K562 (cell line): ENCODE measurements around the gene CNOT2. TPM values are rescaled to one million over a fixed set of nuclear protein-coding genes. Genes with fewer than 3 reads are reported as not detected.

Source experiments
- ATAC-seq: fragments of 200-7000 bp; cut with Tn5 transposase; 3 replicates; pipeline ENCODE4 v1.9.1; 2020; ENCODE audit warnings: moderate library complexity
- BruUV-seq: library from RNA; stranded (reverse); fragments of 400-500 nt; replicated peaks from 2 replicates; lab custom pipeline; 2021; lab: Mats Ljungman, UMichigan
- CTCF ChIA-PET: fragments of 300-600 bp; formaldehyde crosslinking; extraction: SDS; loops from one replicate; lab custom pipeline; 2021; ENCODE audit warnings: low intra/inter-chr PET ratio; lab: Yijun Ruan, JAX
- POLR2A ChIA-PET: fragments of 300-600, 350-650 bp; sonication (Branson Sonifier 250); formaldehyde crosslinking; extraction: SDS; loops from one replicate; lab custom pipeline; 2021; ENCODE audit warnings: antibody characterized with exemption, inconsistent platforms; lab: Yijun Ruan, JAX
- DNase-seq, 4 experiments: peaks; one replicate each; pipeline versions ENCODE4 v3.0.0 to v3.0.0-alpha.2; 2011 to 2018; ENCODE audit warnings: low spot score in 3 of 4, mixed read lengths in 3 of 4; ENCODE audit errors: extremely low read depth in 1 of 4
- FAIRE-seq: peaks from 2 replicates; lab custom pipeline; 2011; peaks lifted over from hg19 to GRCh38; lab: Jason Lieb, UNC
- H2AFZ ChIP-seq: 2 replicates; pipeline ENCODE4 v1.6.0; 2011; ENCODE audit warnings: low read depth, low read length, control low read depth, inconsistent platforms
- H3K27ac ChIP-seq: fragments of 200-600 bp; 3 replicates; pipeline ENCODE4 v1.8.0; 2011; ENCODE audit warnings: low read depth, mild to moderate bottlenecking, control low read depth, inconsistent platforms, low read length, moderate library complexity, mixed read lengths; ENCODE audit errors: extremely low read depth
- H3K27me3 ChIP-seq, 2 experiments: fragments of 300-600 bp in 1 of 2; 2 replicates in 1 of 2; 3 replicates in 1 of 2; pipeline versions ENCODE4 v1.6.0 to v1.8.0; 2011; ENCODE audit warnings: inconsistent platforms in 2 of 2, low read length in 2 of 2, mild to moderate bottlenecking in 1 of 2, mixed read lengths in 1 of 2, moderate library complexity in 1 of 2; ENCODE audit not compliant: control insufficient read depth in 2 of 2, insufficient read depth in 2 of 2
- H3K36me3 ChIP-seq: fragments of 300-600 bp; 3 replicates; pipeline ENCODE4 v1.8.0; 2011; ENCODE audit warnings: mild to moderate bottlenecking, low read length, inconsistent platforms; ENCODE audit not compliant: control insufficient read depth, insufficient read depth
- H3K4me1 ChIP-seq, 2 experiments: fragments of 200-600 bp in 1 of 2; replicated peaks in 1 of 2; 2 replicates in 1 of 2; 3 replicates in 1 of 2; pipeline versions ENCODE4 v1.5.1 to v1.8.0; 2011; ENCODE audit warnings: inconsistent platforms in 2 of 2, low read length in 2 of 2, mild to moderate bottlenecking in 1 of 2, mixed read lengths in 1 of 2, moderate library complexity in 1 of 2; ENCODE audit not compliant: control insufficient read depth in 2 of 2, insufficient read depth in 2 of 2
- H3K4me2 ChIP-seq: 2 replicates; pipeline ENCODE4 v1.6.1; 2011; ENCODE audit warnings: low read length, control low read depth, inconsistent platforms, mixed read lengths; ENCODE audit not compliant: insufficient read depth
- H3K4me3 ChIP-seq: fragments of 200-600 bp; sonication (generic), shearing (Covaris generic); 2 replicates; pipeline ENCODE4 v1.5.1; 2016; ENCODE audit warnings: control low read depth, inconsistent platforms
- H3K79me2 ChIP-seq: fragments of 200-600 bp; 3 replicates; pipeline ENCODE4 v1.8.0; 2011; ENCODE audit warnings: low read length, inconsistent platforms; ENCODE audit not compliant: control insufficient read depth, insufficient read depth
- H3K9ac ChIP-seq, 2 experiments: 2 replicates each; pipeline versions ENCODE4 v1.6.0 to v1.6.1; 2011; ENCODE audit warnings: low read depth in 2 of 2, low read length in 2 of 2, control low read depth in 1 of 2, inconsistent platforms in 1 of 2, mild to moderate bottlenecking in 1 of 2, mixed read lengths in 1 of 2; ENCODE audit not compliant: insufficient read depth in 1 of 2
- H3K9me1 ChIP-seq: one replicate; pipeline ENCODE4 v1.6.0; 2011; ENCODE audit warnings: inconsistent platforms, mild to moderate bottlenecking, low read length, moderate library complexity; ENCODE audit not compliant: control insufficient read depth, insufficient read depth
- H3K9me3 ChIP-seq: replicated peaks from 2 replicates; pipeline ENCODE4 v1.5.1; 2011; ENCODE audit warnings: low read depth, low read length, inconsistent platforms; ENCODE audit not compliant: control insufficient read depth, insufficient read depth
- H4K20me1 ChIP-seq: replicated peaks from 2 replicates; pipeline ENCODE4 v1.6.1; 2011; ENCODE audit warnings: low read length, inconsistent platforms, mixed read lengths; ENCODE audit not compliant: control insufficient read depth, insufficient read depth
- BDP1 ChIP-seq: IDR thresholded peaks from 3 replicates; pipeline ENCODE4 v1.6.1; 2011; ENCODE audit not compliant: insufficient read length, insufficient read depth
- E2F3 ChIP-seq: fragments of 250-450 bp; sonication (Bioruptor Pico); IDR thresholded peaks from 2 replicates; pipeline ENCODE4 v1.4.0; 2020; ENCODE audit warnings: mild to moderate bottlenecking
- FOSL1 ChIP-seq: fragments of 200-800 bp; sonication (Bioruptor generic); conservative IDR thresholded peaks from 2 replicates; pipeline ENCODE4 v1.6.1; 2016; ENCODE audit warnings: missing genetic modification characterization, missing compliant biosample characterization
- PTBP1 ChIP-seq: fragments of 200-400 bp; formaldehyde crosslinking; IDR thresholded peaks from 2 replicates; pipeline ENCODE4 v1.6.1; 2017; ENCODE audit warnings: low read depth, low read length
- RNF2 ChIP-seq: sonication (generic); IDR thresholded peaks from 2 replicates; pipeline ENCODE4 v1.6.1; 2016
- SMAD1 ChIP-seq: fragments of 150-350 bp; IDR thresholded peaks from 2 replicates; pipeline ENCODE4 v1.6.1; 2014; ENCODE audit warnings: low read length, low read depth; ENCODE audit not compliant: partially characterized antibody
- TSC22D4 ChIP-seq: fragments of 450-650 bp; IDR thresholded peaks from 2 replicates; pipeline ENCODE4 v1.6.1; 2016; ENCODE audit warnings: missing genetic modification characterization, missing biosample characterization, control low read depth
- ZNF143 ChIP-seq: sonication (generic); formaldehyde crosslinking; IDR thresholded peaks from 2 replicates; pipeline ENCODE4 v1.9.0; 2022; ENCODE audit warnings: mild to moderate bottlenecking, missing genetic modification reagents
- ZNF282 ChIP-seq: sonication (generic); formaldehyde crosslinking; IDR thresholded peaks from 2 replicates; pipeline ENCODE4 v1.8.1; 2023; ENCODE audit warnings: missing genetic modification reagents
- ZNF507 ChIP-seq: conservative IDR thresholded peaks from 2 replicates; pipeline ENCODE4 v1.6.1; 2017; ENCODE audit warnings: missing genetic modification characterization, missing compliant biosample characterization
- WGBS: fragments of 100-300 bp; shearing (Covaris generic); methylation state at CpG from one replicate; pipeline ENCODE4 v1.1.6; 2016; ENCODE audit warnings: low coverage, mixed read lengths; ENCODE audit not compliant: insufficient coverage; ENCODE audit errors: missing lambda C conversion rate; 5-methylcytosine and 5-hydroxymethylcytosine counted together
- in situ Hi-C: fragments of 300-500 bp; cut with MboI; formaldehyde crosslinking; loops from 4 replicates; pipeline ENCODE4 v1.15.0; 2018; ENCODE audit warnings: inconsistent platforms, mixed read lengths
- intact Hi-C: fragments of 100-400 bp; cut with micrococcal nuclease; formaldehyde crosslinking; loops from 2 replicates; pipeline ENCODE4 v1.14.2; 2022
- polyA plus RNA-seq, 8 experiments: library from polyadenylated mRNA; depleted of rRNA in 4 of 8; stranded (reverse) in 5 of 8; unstranded in 3 of 8; fragments of >200 nt; fragmentation: Nextera tagmentation in 2 of 8; fragmentation: Illumina TruSeq in 1 of 8; extraction: Ambion mirVana in 2 of 8; extraction: Trizol in 1 of 8; gene quantifications; 2 replicates each; pipeline versions ENCODE4 v1.2.1 to v1.2.3, GENCODE V29; 2011 to 2014; ENCODE audit warnings: inconsistent platforms in 1 of 8, missing spikeins in 1 of 8
- total RNA-seq, 7 experiments: library from RNA; depleted of rRNA in 6 of 7; stranded (reverse); fragments of >200 nt in 6 of 7; fragmentation: Illumina TruSeq in 2 of 7; extraction: Trizol in 2 of 7; gene quantifications; 2 replicates each; pipeline versions ENCODE4 v1.2.1 to v1.2.3, GENCODE V29; 2011 to 2021; ENCODE audit warnings: low replicate concordance in 1 of 7
- TF ChIP-seq, protein P1 (sequence below): sonication (generic); formaldehyde crosslinking; IDR thresholded peaks from 2 replicates; pipeline ENCODE4 v1.8.0; 2022; ENCODE audit warnings: mild to moderate bottlenecking, low read depth, missing genetic modification reagents
- TF ChIP-seq, protein P2 (sequence below): sonication (generic); formaldehyde crosslinking; IDR thresholded peaks from 2 replicates; pipeline ENCODE4 v1.9.0; 2022; ENCODE audit warnings: mild to moderate bottlenecking, missing genetic modification reagents
- TF ChIP-seq, protein P3 (sequence below): sonication (generic); formaldehyde crosslinking; IDR thresholded peaks from 2 replicates; pipeline ENCODE4 v1.8.1; 2023; ENCODE audit warnings: mild to moderate bottlenecking, missing genetic modification reagents
- TF ChIP-seq, protein P4 (sequence below): fragments of 250-450 bp; sonication (Bioruptor Pico); IDR thresholded peaks from 2 replicates; pipeline ENCODE4 v1.8.0; 2021; ENCODE audit warnings: moderate library complexity, mild to moderate bottlenecking, inconsistent platforms

The CNOT2 gene
- total and polyA plus RNA-seq, 9 of the 15 experiments (the other 6 are each of a cell fraction or from before 2014, with no cell fraction given), result 43.6 to 119 (median 84.4) TPM

DNA sequence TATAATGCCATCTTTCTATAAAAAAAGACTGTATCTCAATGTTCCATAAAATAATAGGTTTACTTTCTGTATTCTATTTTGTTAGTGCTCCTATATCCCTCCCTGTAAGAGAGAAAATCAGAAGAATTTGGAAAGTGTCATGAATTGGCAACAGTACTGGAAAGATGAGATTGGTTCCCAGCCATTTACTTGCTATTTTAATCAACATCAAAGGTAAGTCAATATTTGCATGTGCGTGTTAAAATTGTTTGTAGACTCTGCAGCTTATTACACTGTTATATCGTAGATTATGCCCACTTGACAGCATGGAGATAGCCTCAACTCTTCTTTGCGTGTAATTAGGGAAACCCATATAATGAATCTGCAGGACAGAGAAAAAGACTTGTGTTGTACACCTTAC, 156.9 kb downstream of the CNOT2 start:
- POLR2A ChIA-PET, result no interaction called here
- H4K20me1 ChIP-seq, result no peaks in the 10 kb centered on the region; the same call in 1 of the 2 replicates
- FAIRE-seq, result no peak
- H3K9me3 ChIP-seq, result no peaks in the 10 kb centered on the region
- H3K4me3 ChIP-seq, result no peak overlapping the region
- no peak overlapping the region for H3K4me2 ChIP-seq
- H3K36me3 ChIP-seq, result no peaks in the 10 kb centered on the region
- H3K9me1 ChIP-seq, result no peaks in the 10 kb centered on the region
- DNase-seq, result no peak
- no peak for ATAC-seq
- TF ChIP-seq PTBP1 (no peak), FOSL1 (tag) (no peak), ZNF143 (CRISPR knock-in tag) (no peak), ZNF282 (CRISPR knock-in tag) (no peak), BDP1 (no peak), ZNF507 (tag) (no peak), SMAD1 (no peak), E2F3 (CRISPR knock-in tag) (no peak), TSC22D4 (tag) (no peak), RNF2 (no peak)
- TF ChIP-seq, protein P1, sequence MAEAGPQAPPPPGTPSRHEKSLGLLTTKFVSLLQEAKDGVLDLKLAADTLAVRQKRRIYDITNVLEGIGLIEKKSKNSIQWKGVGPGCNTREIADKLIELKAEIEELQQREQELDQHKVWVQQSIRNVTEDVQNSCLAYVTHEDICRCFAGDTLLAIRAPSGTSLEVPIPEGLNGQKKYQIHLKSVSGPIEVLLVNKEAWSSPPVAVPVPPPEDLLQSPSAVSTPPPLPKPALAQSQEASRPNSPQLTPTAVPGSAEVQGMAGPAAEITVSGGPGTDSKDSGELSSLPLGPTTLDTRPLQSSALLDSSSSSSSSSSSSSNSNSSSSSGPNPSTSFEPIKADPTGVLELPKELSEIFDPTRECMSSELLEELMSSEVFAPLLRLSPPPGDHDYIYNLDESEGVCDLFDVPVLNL (CRISPR knock-in tag), result no peak
- TF ChIP-seq, protein P2, sequence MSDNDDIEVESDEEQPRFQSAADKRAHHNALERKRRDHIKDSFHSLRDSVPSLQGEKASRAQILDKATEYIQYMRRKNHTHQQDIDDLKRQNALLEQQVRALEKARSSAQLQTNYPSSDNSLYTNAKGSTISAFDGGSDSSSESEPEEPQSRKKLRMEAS, result no peak
- TF ChIP-seq, protein P3, sequence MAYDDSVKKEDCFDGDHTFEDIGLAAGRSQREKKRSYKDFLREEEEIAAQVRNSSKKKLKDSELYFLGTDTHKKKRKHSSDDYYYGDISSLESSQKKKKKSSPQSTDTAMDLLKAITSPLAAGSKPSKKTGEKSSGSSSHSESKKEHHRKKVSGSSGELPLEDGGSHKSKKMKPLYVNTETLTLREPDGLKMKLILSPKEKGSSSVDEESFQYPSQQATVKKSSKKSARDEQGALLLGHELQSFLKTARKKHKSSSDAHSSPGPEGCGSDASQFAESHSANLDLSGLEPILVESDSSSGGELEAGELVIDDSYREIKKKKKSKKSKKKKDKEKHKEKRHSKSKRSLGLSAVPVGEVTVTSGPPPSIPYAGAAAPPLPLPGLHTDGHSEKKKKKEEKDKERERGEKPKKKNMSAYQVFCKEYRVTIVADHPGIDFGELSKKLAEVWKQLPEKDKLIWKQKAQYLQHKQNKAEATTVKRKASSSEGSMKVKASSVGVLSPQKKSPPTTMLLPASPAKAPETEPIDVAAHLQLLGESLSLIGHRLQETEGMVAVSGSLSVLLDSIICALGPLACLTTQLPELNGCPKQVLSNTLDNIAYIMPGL, result no peak
- TF ChIP-seq, protein P4, sequence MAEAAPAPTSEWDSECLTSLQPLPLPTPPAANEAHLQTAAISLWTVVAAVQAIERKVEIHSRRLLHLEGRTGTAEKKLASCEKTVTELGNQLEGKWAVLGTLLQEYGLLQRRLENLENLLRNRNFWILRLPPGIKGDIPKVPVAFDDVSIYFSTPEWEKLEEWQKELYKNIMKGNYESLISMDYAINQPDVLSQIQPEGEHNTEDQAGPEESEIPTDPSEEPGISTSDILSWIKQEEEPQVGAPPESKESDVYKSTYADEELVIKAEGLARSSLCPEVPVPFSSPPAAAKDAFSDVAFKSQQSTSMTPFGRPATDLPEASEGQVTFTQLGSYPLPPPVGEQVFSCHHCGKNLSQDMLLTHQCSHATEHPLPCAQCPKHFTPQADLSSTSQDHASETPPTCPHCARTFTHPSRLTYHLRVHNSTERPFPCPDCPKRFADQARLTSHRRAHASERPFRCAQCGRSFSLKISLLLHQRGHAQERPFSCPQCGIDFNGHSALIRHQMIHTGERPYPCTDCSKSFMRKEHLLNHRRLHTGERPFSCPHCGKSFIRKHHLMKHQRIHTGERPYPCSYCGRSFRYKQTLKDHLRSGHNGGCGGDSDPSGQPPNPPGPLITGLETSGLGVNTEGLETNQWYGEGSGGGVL (CRISPR knock-in tag), result no peak
- TF ChIP-seq, all 486 proteins: peak for 0
- in situ Hi-C loops, result no loop called here
- no peak overlapping the region for H3K9ac ChIP-seq
- intact Hi-C loops, result loop anchor here (10.0 kb wide), 1 partner anchor 155 kb away; no protein-coding TSS in a partner anchor
- 0% methylated on average over 3 of the region's 3 CpGs for WGBS
- 0 out of 5 replicates have a peak, but pooled peaks cover 0 to 3% of the 10 kb centered on the region in 2 experiments for H3K27me3 ChIP-seq
- CTCF ChIA-PET, result no interaction called here
- no peak overlapping the region for H2AFZ ChIP-seq
- no peak overlapping the region for H3K27ac ChIP-seq
- no peaks in the 10 kb centered on the region for H3K4me1 ChIP-seq
- H3K79me2 ChIP-seq, result no peaks in the 10 kb centered on the region
- no TSS peak for BruUV-seq
